CD4-positive, alpha-beta T cell treated with Interferon gamma for 1 hour (primary cell): ENCODE results near the gene HECTD3.
A peak's percentile ranks its signal among the peaks of the same experiment; 100 is the strongest.
"Not testable (repeated sequence)": the region's sequence is repeated elsewhere in the genome, so short reads cannot be mapped to it uniquely, and the experiment has no call there.

ENCODE experiments used
- DNase-seq: peaks from one replicate; pipeline ENCODE4 v3.0.0-alpha.2; 2020

HECTD3 gene

GRCh38 chr1:45013551-45014209, 2.6 kb upstream of the HECTD3 start:
- no peak for DNase-seq

GRCh38 chr1:45012639-45013278, 1.6 kb upstream of the HECTD3 start:
- no peak for DNase-seq

GRCh38 chr1:45011837-45012638, 914 bp upstream of the HECTD3 start, which contains the start of gene UROD:
Gene UROD, plus strand, starts transcription at chr1:45012254. Its CDS starts 12 bp downstream, at chr1:45012266.
- DNase-seq: peak; percentile 90

- no peak for DNase-seq
Observed at GRCh38 chr1:45009956-45010854, 919 bp downstream of the HECTD3 start.

GRCh38 chr1:45009296-45009865, 1.7 kb downstream of the HECTD3 start:
- DNase-seq: no peak

GRCh38 chr1:45008516-45008915, 2.6 kb downstream of the HECTD3 start:
- no peak for DNase-seq

- no peak for DNase-seq
Observed at GRCh38 chr1:45008076-45008475, 3.0 kb downstream of the HECTD3 start.

- DNase-seq: no peak
Observed at GRCh38 chr1:45007311-45007710, 3.8 kb downstream of the HECTD3 start.

GRCh38 chr1:45005761-45006160, 5.4 kb downstream of the HECTD3 start:
- no peak for DNase-seq

GRCh38 chr1:45004281-45004920, 6.7 kb downstream of the HECTD3 start:
- DNase-seq: no peak

GRCh38 chr1:45003741-45004140, 7.4 kb downstream of the HECTD3 start:
- no peak for DNase-seq

- no peak for DNase-seq
Observed at GRCh38 chr1:45002650-45003645, 8.2 kb downstream of the HECTD3 start.

GRCh38 chr1:45001576-45001975, 9.5 kb downstream of the HECTD3 start:
- not testable (repeated sequence) for DNase-seq

GRCh38 chr1:45001011-45001481, 10.1 kb downstream of the HECTD3 start:
- no peak for DNase-seq

GRCh38 chr1:44999232-44999631, 11.9 kb downstream of the HECTD3 start:
- DNase-seq: no peak

- no peak for DNase-seq
Observed at GRCh38 chr1:44995467-44996238, 15.5 kb downstream of the HECTD3 start.

GRCh38 chr1:44994309-44994898, 16.7 kb downstream of the HECTD3 start:
- no peak for DNase-seq

- no peak for DNase-seq
Observed at GRCh38 chr1:44988531-44989156, 22.5 kb downstream of the HECTD3 start.
